Measurements from ENCODE around the gene ADAMTS6. TPM values are rescaled to one million over a fixed set of nuclear protein-coding genes. Genes with fewer than 3 reads are reported as not detected.

The ADAMTS6 gene
- total and polyA plus RNA-seq, 2 of the 13 experiments (the other 11 are each of a cell fraction or from before 2014, with no cell fraction given), result 3.1 to 8.2 TPM

DNA sequence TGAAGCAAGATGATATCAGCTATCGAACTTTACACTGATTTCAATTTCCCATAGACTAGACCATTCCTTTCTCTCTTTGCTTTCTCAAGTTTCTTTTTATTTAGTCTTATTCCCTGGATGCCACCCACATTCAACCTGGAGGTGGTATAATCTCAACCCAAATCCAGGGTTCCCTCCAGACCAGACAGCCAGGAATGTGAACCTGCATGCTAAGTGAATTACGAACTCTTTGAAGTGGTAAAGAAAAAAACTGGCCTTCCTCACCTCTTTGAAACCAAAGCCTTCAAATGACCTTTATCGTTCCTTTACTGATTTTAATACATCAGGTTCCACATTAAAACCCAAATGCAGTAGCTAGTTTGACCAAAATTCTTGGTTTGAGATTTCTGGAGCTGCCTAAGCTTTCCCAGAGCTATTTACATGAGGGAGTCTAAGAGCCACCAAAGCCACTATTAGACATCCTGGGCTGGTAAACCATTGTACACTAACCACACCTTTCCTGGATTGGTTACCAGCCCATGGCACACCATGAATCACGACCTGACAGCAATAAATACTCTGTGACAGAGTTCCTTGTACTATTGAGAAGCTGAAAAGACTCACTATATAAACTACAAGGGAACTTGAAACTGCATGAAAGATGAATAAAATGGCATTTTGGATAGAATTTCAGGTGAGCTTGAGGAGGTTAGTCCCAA is 323.7 kb downstream of the ADAMTS6 start (continued):
- TF ChIP-seq, protein P1, sequence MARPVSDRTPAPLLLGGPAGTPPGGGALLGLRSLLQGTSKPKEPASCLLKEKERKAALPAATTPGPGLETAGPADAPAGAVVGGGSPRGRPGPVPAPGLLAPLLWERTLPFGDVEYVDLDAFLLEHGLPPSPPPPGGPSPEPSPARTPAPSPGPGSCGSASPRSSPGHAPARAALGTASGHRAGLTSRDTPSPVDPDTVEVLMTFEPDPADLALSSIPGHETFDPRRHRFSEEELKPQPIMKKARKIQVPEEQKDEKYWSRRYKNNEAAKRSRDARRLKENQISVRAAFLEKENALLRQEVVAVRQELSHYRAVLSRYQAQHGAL (CRISPR knock-in tag; IDR thresholded peaks at IDR 0.05; ENCODE audit: not compliant biosample characterization), result no peak
- TF ChIP-seq, protein P2, sequence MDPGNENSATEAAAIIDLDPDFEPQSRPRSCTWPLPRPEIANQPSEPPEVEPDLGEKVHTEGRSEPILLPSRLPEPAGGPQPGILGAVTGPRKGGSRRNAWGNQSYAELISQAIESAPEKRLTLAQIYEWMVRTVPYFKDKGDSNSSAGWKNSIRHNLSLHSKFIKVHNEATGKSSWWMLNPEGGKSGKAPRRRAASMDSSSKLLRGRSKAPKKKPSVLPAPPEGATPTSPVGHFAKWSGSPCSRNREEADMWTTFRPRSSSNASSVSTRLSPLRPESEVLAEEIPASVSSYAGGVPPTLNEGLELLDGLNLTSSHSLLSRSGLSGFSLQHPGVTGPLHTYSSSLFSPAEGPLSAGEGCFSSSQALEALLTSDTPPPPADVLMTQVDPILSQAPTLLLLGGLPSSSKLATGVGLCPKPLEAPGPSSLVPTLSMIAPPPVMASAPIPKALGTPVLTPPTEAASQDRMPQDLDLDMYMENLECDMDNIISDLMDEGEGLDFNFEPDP (CRISPR knock-in tag; conservative IDR thresholded peaks at IDR 0.05), result no peak
- TF ChIP-seq, protein P3, sequence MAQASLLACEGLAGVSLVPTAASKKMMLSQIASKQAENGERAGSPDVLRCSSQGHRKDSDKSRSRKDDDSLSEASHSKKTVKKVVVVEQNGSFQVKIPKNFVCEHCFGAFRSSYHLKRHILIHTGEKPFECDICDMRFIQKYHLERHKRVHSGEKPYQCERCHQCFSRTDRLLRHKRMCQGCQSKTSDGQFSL (CRISPR knock-in tag; IDR thresholded peaks at IDR 0.05), result no peak
- TF ChIP-seq HHEX (CRISPR knock-in tag; IDR thresholded peaks at IDR 0.05), result no peak
- no peak for TF ChIP-seq JUN (CRISPR knock-in tag; IDR thresholded peaks at IDR 0.05)
- TF ChIP-seq, protein P4, sequence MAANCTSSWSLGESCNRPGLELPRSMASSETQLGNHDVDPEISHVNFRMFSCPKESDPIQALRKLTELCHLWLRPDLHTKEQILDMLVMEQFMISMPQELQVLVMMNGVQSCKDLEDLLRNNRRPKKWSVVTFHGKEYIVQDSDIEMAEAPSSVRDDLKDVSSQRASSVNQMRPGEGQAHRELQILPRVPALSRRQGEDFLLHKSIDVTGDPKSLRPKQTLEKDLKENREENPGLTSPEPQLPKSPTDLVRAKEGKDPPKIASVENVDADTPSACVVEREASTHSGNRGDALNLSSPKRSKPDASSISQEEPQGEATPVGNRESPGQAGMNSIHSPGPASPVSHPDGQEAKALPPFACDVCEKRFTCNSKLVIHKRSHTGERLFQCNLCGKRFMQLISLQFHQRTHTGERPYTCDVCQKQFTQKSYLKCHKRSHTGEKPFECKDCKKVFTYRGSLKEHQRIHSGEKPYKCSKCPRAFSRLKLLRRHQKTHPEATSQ (CRISPR knock-in tag; IDR thresholded peaks at IDR 0.05; ENCODE audit: borderline replicate concordance), result no peak
- no peak for TF ChIP-seq KDM5A (IDR thresholded peaks at IDR 0.05; ENCODE audit: borderline replicate concordance, low read length)
- no peak for TF ChIP-seq SCMH1 (CRISPR knock-in tag; IDR thresholded peaks at IDR 0.05; ENCODE audit: borderline replicate concordance)

DNA sequence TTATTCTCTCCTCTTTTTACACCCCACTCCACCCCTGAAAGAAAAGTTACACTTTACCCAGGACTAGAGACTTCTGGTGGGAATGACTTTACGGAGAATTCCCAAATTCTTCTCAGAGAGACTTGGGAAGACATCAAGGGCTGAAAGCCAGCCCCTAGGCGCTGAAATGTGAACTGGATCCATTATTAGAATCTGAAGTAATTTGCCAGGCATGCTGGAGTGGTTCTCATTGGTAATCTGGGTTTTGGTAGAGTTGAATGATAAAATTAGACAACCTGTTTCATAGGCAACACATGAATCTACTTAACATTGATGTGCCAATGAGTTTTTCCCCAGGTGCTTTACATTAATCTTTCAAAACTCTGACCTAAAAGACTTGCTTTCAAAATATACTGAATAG is 324.8 kb downstream of the ADAMTS6 start:
- no peak overlapping the region for H3K27ac ChIP-seq (ENCODE audit: extremely low read length, insufficient read depth, low read length)
- no peaks in the 10 kb centered on the region for H3K79me2 ChIP-seq (ENCODE audit: insufficient read depth, low read length)
- no peak overlapping the region for H2AFZ ChIP-seq (ENCODE audit: low read length)
- peaks cover 6% of the 10 kb centered on the region for H3K4me1 ChIP-seq (ENCODE audit: insufficient read depth, low read length)
- WGBS (ENCODE audit: low lambda C conversion rate), result 67% methylated on average over 2 of the region's 2 CpGs
- intact Hi-C loops (cut with micrococcal nuclease; ENCODE audit: unreplicated experiment) (no loop called here), in situ Hi-C loops (cut with HindIII; ENCODE audit: extremely low pct_ligation_motif_present, low pct_unique_long_range_greater_than_20kb) (no loop called here)
- DNase-seq (ENCODE audit: low spot score), result no peak
- ChIA-PET CTCF (ENCODE audit: low intra/inter-chr PET ratio, low total read pairs) (no interaction called here), POLR2A (no interaction called here)
- H3K4me3 ChIP-seq (replicated peaks in 1 of 3; ENCODE audit: insufficient read depth in 1 of 3, low read depth in 2 of 3, low read length in 3 of 3), result no peak overlapping the region
- H3K27me3 ChIP-seq (ENCODE audit: control insufficient read depth in 1 of 2, insufficient read depth in 2 of 2, low read length in 2 of 2), result no peaks in the 10 kb centered on the region
- H3K9me3 ChIP-seq (ENCODE audit: low read length), result no peaks in the 10 kb centered on the region
- no peaks in the 10 kb centered on the region for H4K20me1 ChIP-seq (ENCODE audit: insufficient read depth, low read length)
- no peak overlapping the region for H3K9ac ChIP-seq (ENCODE audit: insufficient read depth, low read depth, low read length)
- no peak for ATAC-seq
- no peak for FAIRE-seq
- no peaks in the 10 kb centered on the region for H3K36me3 ChIP-seq (replicated peaks in 1 of 2; ENCODE audit: control insufficient read depth in 1 of 2, insufficient read depth in 2 of 2, low read length in 2 of 2)
- no TSS peak for BruUV-seq (replicated peaks)
- no peak overlapping the region for H3K4me2 ChIP-seq (ENCODE audit: low read depth, low read length)
- TF ChIP-seq, protein P5, sequence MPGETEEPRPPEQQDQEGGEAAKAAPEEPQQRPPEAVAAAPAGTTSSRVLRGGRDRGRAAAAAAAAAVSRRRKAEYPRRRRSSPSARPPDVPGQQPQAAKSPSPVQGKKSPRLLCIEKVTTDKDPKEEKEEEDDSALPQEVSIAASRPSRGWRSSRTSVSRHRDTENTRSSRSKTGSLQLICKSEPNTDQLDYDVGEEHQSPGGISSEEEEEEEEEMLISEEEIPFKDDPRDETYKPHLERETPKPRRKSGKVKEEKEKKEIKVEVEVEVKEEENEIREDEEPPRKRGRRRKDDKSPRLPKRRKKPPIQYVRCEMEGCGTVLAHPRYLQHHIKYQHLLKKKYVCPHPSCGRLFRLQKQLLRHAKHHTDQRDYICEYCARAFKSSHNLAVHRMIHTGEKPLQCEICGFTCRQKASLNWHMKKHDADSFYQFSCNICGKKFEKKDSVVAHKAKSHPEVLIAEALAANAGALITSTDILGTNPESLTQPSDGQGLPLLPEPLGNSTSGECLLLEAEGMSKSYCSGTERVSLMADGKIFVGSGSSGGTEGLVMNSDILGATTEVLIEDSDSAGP (CRISPR knock-in tag; IDR thresholded peaks at IDR 0.05; ENCODE audit: borderline replicate concordance), result no peak
- TF ChIP-seq ETV6 (CRISPR knock-in tag; conservative IDR thresholded peaks at IDR 0.05), result no peak
- TF ChIP-seq ZNF607 (CRISPR knock-in tag; IDR thresholded peaks at IDR 0.05; ENCODE audit: borderline replicate concordance), result no peak
- TF ChIP-seq KDM1A (CRISPR knock-in tag; IDR thresholded peaks at IDR 0.05), result no peak
- no peak for TF ChIP-seq ZKSCAN5 (CRISPR knock-in tag; IDR thresholded peaks at IDR 0.05)
- TF ChIP-seq ZFP37 (CRISPR knock-in tag; IDR thresholded peaks at IDR 0.05; ENCODE audit: borderline replicate concordance), result no peak
- TF ChIP-seq ZNF749 (CRISPR knock-in tag; IDR thresholded peaks at IDR 0.05; ENCODE audit: borderline replicate concordance), result no peak
- TF ChIP-seq ELF1 (CRISPR knock-in tag; IDR thresholded peaks at IDR 0.05), result no peak
- no peak for TF ChIP-seq SNAI1 (CRISPR knock-in tag; IDR thresholded peaks at IDR 0.05; ENCODE audit: borderline replicate concordance)
